Tibial nerve (tissue), 4 donors: ENCODE results near the gene LRGUK. TPM values are rescaled to one million over a fixed set of nuclear protein-coding genes. Genes with fewer than 3 reads are reported as not detected.

Source experiments
- DNase-seq, 2 donors: peaks; one replicate each; pipeline ENCODE4 v3.0.0-alpha.2; 2019; ENCODE audit warnings: low spot score in 2 of 2
- H3K27ac ChIP-seq, 4 donors: fragments of 200-600 bp; sonication (generic) in 3 of 4; one replicate each; pipeline ENCODE4 v1.5.1; 2017 to 2019; ENCODE audit warnings: mild to moderate bottlenecking in 1 of 4
- H3K27me3 ChIP-seq, 2 donors: fragments of 200-600 bp; sonication (generic) in 1 of 2; one replicate each; pipeline versions ENCODE4 v1.5.1 to v1.6.0; 2017 to 2019
- H3K36me3 ChIP-seq, 3 donors: fragments of 200-600 bp; sonication (generic); one replicate each; pipeline ENCODE4 v1.5.1; 2018 to 2019
- H3K4me1 ChIP-seq, 4 donors: fragments of 200-600 bp; sonication (generic) in 3 of 4; one replicate each; pipeline ENCODE4 v1.5.1; 2017 to 2019
- H3K4me3 ChIP-seq, 4 donors: fragments of 200-600 bp; sonication (generic) in 3 of 4; one replicate each; pipeline ENCODE4 v1.5.1; 2017 to 2019; ENCODE audit warnings: mild to moderate bottlenecking in 1 of 4, moderate library complexity in 1 of 4
- H3K9me3 ChIP-seq, 4 donors: fragments of 200-600 bp; sonication (generic) in 3 of 4; one replicate each; pipeline ENCODE4 v1.5.1; 2017 to 2019
- CTCF ChIP-seq, 5 experiments: fragments of 200-600 bp in 3 of 5; fragments of 450-650 bp in 2 of 5; sonication (generic) in 3 of 5; IDR thresholded peaks; one replicate each; pipeline ENCODE4 v1.5.1; 2016 to 2019; ENCODE audit warnings: antibody characterized with exemption in 5 of 5, mild to moderate bottlenecking in 3 of 5, moderate library complexity in 2 of 5
- EP300 ChIP-seq, 2 donors: sonication (generic); formaldehyde crosslinking; IDR thresholded peaks; one replicate each; pipeline ENCODE4 v1.6.1; 2017; ENCODE audit warnings: antibody characterized with exemption in 2 of 2, mild to moderate bottlenecking in 1 of 2
- POLR2A ChIP-seq, 2 donors: fragments of 450-650 bp; IDR thresholded peaks; one replicate each; pipeline ENCODE4 v1.6.1; 2017; ENCODE audit warnings: antibody characterized with exemption in 2 of 2, mild to moderate bottlenecking in 2 of 2, moderate library complexity in 2 of 2
- WGBS, 2 donors: methylation state at CpG; one replicate each; pipeline ENCODE4 v1.1.5; 2018; 5-methylcytosine and 5-hydroxymethylcytosine counted together
- total RNA-seq, 4 donors: library from RNA; depleted of rRNA; stranded (reverse); fragments of >200 nt; gene quantifications; one replicate each; pipeline ENCODE4 v1.1.0, GENCODE V29; 2016

Gene LRGUK
- total RNA-seq, 4 donors from 2014 or later = 0.39 to 2.6 (median 1.5) TPM

GRCh38 chr7:134297489-134297888, 170.3 kb downstream of the LRGUK start:
- no peaks in the 10 kb centered on the region for H3K9me3 ChIP-seq
- TF ChIP-seq CTCF (IDR thresholded peaks at IDR 0.05) = no peak
- H3K27ac ChIP-seq = no peak overlapping the region
- peaks cover 0 to 93% (median 7%) of the 10 kb centered on the region in 3 donors for H3K36me3 ChIP-seq
- no peaks in the 10 kb centered on the region for H3K27me3 ChIP-seq
- WGBS, 2 donors = 92% methylated on average over 2 of the region's 2 CpGs
- H3K4me3 ChIP-seq = no peak overlapping the region
- no peak for DNase-seq
- no peaks in the 10 kb centered on the region for H3K4me1 ChIP-seq

- no peak overlapping the region for H3K4me3 ChIP-seq
- H3K27ac ChIP-seq = no peak overlapping the region
- TF ChIP-seq CTCF (IDR thresholded peaks at IDR 0.05) (no peak), EP300 (IDR thresholded peaks at IDR 0.05) (no peak), POLR2A (IDR thresholded peaks at IDR 0.05) (no peak)
- H3K36me3 ChIP-seq = peaks cover 0 to 99% (median 7%) of the 10 kb centered on the region in 3 donors
- WGBS, 2 donors = 62 to 65% methylated on average over 10 of the region's 10 CpGs
- no peaks in the 10 kb centered on the region for H3K27me3 ChIP-seq
- no peaks in the 10 kb centered on the region for H3K4me1 ChIP-seq
- DNase-seq = no peak
- H3K9me3 ChIP-seq = no peaks in the 10 kb centered on the region
These were observed 172.0 kb downstream of the LRGUK start for GRCh38 chr7:134298902-134299683.

- Histone ChIP-seq H3K36me3 (peaks cover 0 to 99% (median 0%) of the 10 kb centered on the region in 3 donors), H3K4me3 (no peak overlapping the region), H3K9me3 (no peaks in the 10 kb centered on the region), H3K4me1 (no peaks in the 10 kb centered on the region), H3K27ac (no peak overlapping the region), H3K27me3 (no peaks in the 10 kb centered on the region)
- WGBS, 2 donors = 55 to 60% methylated on average over 2 of the region's 2 CpGs
- DNase-seq = no peak
- TF ChIP-seq POLR2A (IDR thresholded peaks at IDR 0.05) = no peak
- no peak for TF ChIP-seq EP300 (IDR thresholded peaks at IDR 0.05)
- TF ChIP-seq CTCF (IDR thresholded peaks at IDR 0.05) = no peak
These were observed 173.8 kb downstream of the LRGUK start for GRCh38 chr7:134300988-134301387.

GRCh38 chr7:134301592-134301991, 174.5 kb downstream of the LRGUK start:
- TF ChIP-seq CTCF (IDR thresholded peaks at IDR 0.05) = no peak
- TF ChIP-seq EP300 (IDR thresholded peaks at IDR 0.05) = no peak
- no peak for TF ChIP-seq POLR2A (IDR thresholded peaks at IDR 0.05)
- WGBS, 2 donors = 84 to 85% methylated on average over 3 of the region's 3 CpGs
- H3K4me3 ChIP-seq = no peak overlapping the region
- H3K27me3 ChIP-seq = no peaks in the 10 kb centered on the region
- H3K4me1 ChIP-seq = no peaks in the 10 kb centered on the region
- H3K9me3 ChIP-seq = no peaks in the 10 kb centered on the region
- DNase-seq = no peak
- H3K27ac ChIP-seq = no peak overlapping the region
- H3K36me3 ChIP-seq = peaks cover 0 to 94% (median 0%) of the 10 kb centered on the region in 3 donors

- no peak for DNase-seq
- H3K4me1 ChIP-seq = no peaks in the 10 kb centered on the region
- TF ChIP-seq POLR2A (IDR thresholded peaks at IDR 0.05) = no peak
- no peaks in the 10 kb centered on the region for H3K9me3 ChIP-seq
- no peaks in the 10 kb centered on the region for H3K27me3 ChIP-seq
- H3K27ac ChIP-seq = no peak overlapping the region
- 79 to 84% methylated on average over 2 of the region's 2 CpGs for WGBS, 2 donors
- H3K36me3 ChIP-seq = peaks cover 0 to 89% (median 0%) of the 10 kb centered on the region in 3 donors
- H3K4me3 ChIP-seq = no peak overlapping the region
These were observed 175.0 kb downstream of the LRGUK start for GRCh38 chr7:134302120-134302519.
